H1 (cell line): ENCODE results near the gene SURF2. TPM values are rescaled to one million over a fixed set of nuclear protein-coding genes. Genes with fewer than 3 reads are reported as not detected.

ENCODE experiments used
- CTCF ChIA-PET: fragments of 300-600 bp; sonication (Branson Sonifier 250); formaldehyde crosslinking; loops from one replicate; lab custom pipeline; 2021; ENCODE audit not compliant: partially characterized antibody; lab: Charles Lee
- POLR2A ChIA-PET: fragments of 300-600 bp; sonication (Branson Sonifier 250); formaldehyde crosslinking; loops from one replicate; lab custom pipeline; 2021; ENCODE audit warnings: inconsistent platforms; ENCODE audit not compliant: partially characterized antibody; lab: Charles Lee
- DNase-seq, 2 experiments: peaks; one replicate each; pipeline versions ENCODE4 v3.0.0 to v3.0.0-alpha.2; 2010 to 2022; ENCODE audit warnings: low spot score in 2 of 2, low read depth in 1 of 2, mixed read lengths in 1 of 2
- FAIRE-seq: peaks from 2 replicates; lab custom pipeline; 2011; peaks lifted over from hg19 to GRCh38; lab: Jason Lieb, UNC
- H2AFZ ChIP-seq: 2 replicates; pipeline ENCODE4 v1.8.1; 2012; ENCODE audit warnings: low read length, inconsistent platforms
- H2AK5ac ChIP-seq: 2 replicates; pipeline ENCODE4 v1.6.1; 2013; ENCODE audit warnings: low read depth, low read length
- H2BK120ac ChIP-seq: replicated peaks from 2 replicates; pipeline ENCODE3; 2013; ENCODE audit warnings: low read depth, low read length, inconsistent platforms
- H2BK12ac ChIP-seq: 2 replicates; pipeline ENCODE4 v1.6.1; 2013; ENCODE audit warnings: low read depth, low read length
- H2BK15ac ChIP-seq: 2 replicates; pipeline ENCODE4 v1.6.1; 2013; ENCODE audit warnings: low read length
- H2BK20ac ChIP-seq: 2 replicates; pipeline ENCODE4 v1.6.1; 2013; ENCODE audit warnings: low read length
- H2BK5ac ChIP-seq: 2 replicates; pipeline ENCODE4 v1.6.1; 2013; ENCODE audit warnings: low read depth, low read length
- H3K14ac ChIP-seq: 2 replicates; pipeline ENCODE4 v1.6.1; 2013; ENCODE audit warnings: inconsistent platforms; ENCODE audit not compliant: insufficient read length
- H3K18ac ChIP-seq: 2 replicates; pipeline ENCODE4 v1.6.1; 2013; ENCODE audit warnings: low read length; ENCODE audit errors: extremely low read depth
- H3K23ac ChIP-seq: 2 replicates; pipeline ENCODE4 v1.6.1; 2013; ENCODE audit warnings: inconsistent platforms; ENCODE audit not compliant: insufficient read length
- H3K23me2 ChIP-seq: 2 replicates; pipeline ENCODE4 v1.6.1; 2013; ENCODE audit warnings: low read depth, low read length
- H3K27ac ChIP-seq: 2 replicates; pipeline ENCODE4 v1.6.1; 2011; ENCODE audit warnings: low read depth, low read length, inconsistent platforms
- H3K27me3 ChIP-seq, 4 experiments: replicated peaks in 1 of 4; 1 replicate in 1 of 4; 2 replicates in 3 of 4; pipeline versions ENCODE4 v1.6.1 to v1.8.1; 2011 to 2013; ENCODE audit warnings: low read length in 3 of 4, mild to moderate bottlenecking in 3 of 4, inconsistent platforms in 2 of 4, mixed read lengths in 2 of 4, moderate library complexity in 1 of 4; ENCODE audit not compliant: control insufficient read depth in 3 of 4, insufficient read depth in 3 of 4; ENCODE audit errors: extremely low read depth in 1 of 4
- H3K36me3 ChIP-seq, 4 experiments: 2 replicates each; pipeline versions ENCODE4 v1.6.1 to v1.8.1; 2011 to 2013; ENCODE audit warnings: mild to moderate bottlenecking in 4 of 4, low read length in 3 of 4, moderate library complexity in 2 of 4, control low read depth in 1 of 4, inconsistent platforms in 1 of 4; ENCODE audit not compliant: insufficient read depth in 4 of 4, control insufficient read depth in 2 of 4
- H3K4ac ChIP-seq: replicated peaks from 2 replicates; pipeline ENCODE3; 2013; ENCODE audit warnings: low read length, low read depth, mixed read lengths, inconsistent platforms; ENCODE audit not compliant: insufficient read length
- H3K4me1 ChIP-seq, 4 experiments: replicated peaks in 1 of 4; 1 replicate in 1 of 4; 2 replicates in 3 of 4; pipeline versions ENCODE4 v1.6.1 to v1.8.1; 2011 to 2013; ENCODE audit warnings: low read length in 3 of 4, inconsistent platforms in 2 of 4, mixed read lengths in 1 of 4; ENCODE audit not compliant: insufficient read depth in 4 of 4, control insufficient read depth in 3 of 4
- H3K4me2 ChIP-seq, 2 experiments: 2 replicates each; pipeline versions ENCODE4 v1.6.1 to v1.8.1; 2011 to 2013; ENCODE audit warnings: low read depth in 2 of 2, low read length in 2 of 2, control low read depth in 1 of 2, inconsistent platforms in 1 of 2, mild to moderate bottlenecking in 1 of 2; ENCODE audit not compliant: insufficient read depth in 1 of 2
- H3K4me3 ChIP-seq, 4 experiments: fragments of 200-600, 300-600 bp in 1 of 4; sonication (generic), shearing (Covaris generic), sonication (Bioruptor Twin) in 1 of 4; 2 replicates each; pipeline versions ENCODE4 v1.5.1 to v1.8.1; 2011 to 2016; ENCODE audit warnings: low read length in 4 of 4, low read depth in 3 of 4, control low read depth in 2 of 4, inconsistent platforms in 2 of 4, mild to moderate bottlenecking in 2 of 4, mixed read lengths in 1 of 4, moderate library complexity in 1 of 4; ENCODE audit not compliant: insufficient read depth in 2 of 4; ENCODE audit errors: extremely low read depth in 1 of 4
- H3K56ac ChIP-seq: replicated peaks from 2 replicates; pipeline ENCODE3; 2013; ENCODE audit warnings: low read depth, mild to moderate bottlenecking, mixed read lengths, low read length, inconsistent platforms; ENCODE audit not compliant: insufficient read length
- H3K79me1 ChIP-seq: 2 replicates; pipeline ENCODE4 v1.6.1; 2013; ENCODE audit warnings: low read depth, low read length, control low read depth
- H3K79me2 ChIP-seq, 2 experiments: 2 replicates each; pipeline versions ENCODE4 v1.6.1 to v1.8.1; 2012 to 2013; ENCODE audit warnings: low read length in 2 of 2, mild to moderate bottlenecking in 2 of 2, inconsistent platforms in 1 of 2; ENCODE audit not compliant: insufficient read depth in 2 of 2, control insufficient read depth in 1 of 2
- H3K9ac ChIP-seq, 4 experiments: replicated peaks in 1 of 4; 1 replicate in 1 of 4; 2 replicates in 3 of 4; pipeline versions ENCODE4 v1.6.1 to v1.8.1; 2011 to 2013; ENCODE audit warnings: low read depth in 3 of 4, low read length in 3 of 4, control low read depth in 2 of 4, mild to moderate bottlenecking in 2 of 4, moderate library complexity in 2 of 4, inconsistent platforms in 1 of 4; ENCODE audit errors: extremely low read depth in 1 of 4
- H3K9me3 ChIP-seq, 2 experiments: 2 replicates each; pipeline versions ENCODE4 v1.6.1 to v1.8.1; 2012 to 2013; ENCODE audit warnings: mild to moderate bottlenecking in 2 of 2, moderate library complexity in 2 of 2, control low read depth in 1 of 2, inconsistent platforms in 1 of 2, low read depth in 1 of 2, low read length in 1 of 2, mixed read lengths in 1 of 2; ENCODE audit not compliant: insufficient read depth in 2 of 2
- H4K20me1 ChIP-seq, 2 experiments: replicated peaks in 1 of 2; 2 replicates each; pipeline versions ENCODE3 to v1.8.1; 2011 to 2013; ENCODE audit warnings: inconsistent platforms in 2 of 2, low read length in 2 of 2, mild to moderate bottlenecking in 1 of 2; ENCODE audit not compliant: insufficient read depth in 2 of 2, control insufficient read depth in 1 of 2
- H4K5ac ChIP-seq: 2 replicates; pipeline ENCODE4 v1.6.1; 2013; ENCODE audit warnings: low read length, low read depth, mixed read lengths, inconsistent platforms; ENCODE audit not compliant: insufficient read length
- H4K8ac ChIP-seq: 2 replicates; pipeline ENCODE4 v1.8.0; 2013; ENCODE audit warnings: mild to moderate bottlenecking, moderate library complexity, low read length, inconsistent platforms; ENCODE audit not compliant: insufficient read depth; ENCODE audit errors: extremely low read depth
- H4K91ac ChIP-seq: replicated peaks from 2 replicates; pipeline ENCODE3; 2013; ENCODE audit warnings: low read length, mixed read lengths, inconsistent platforms; ENCODE audit not compliant: insufficient read length
- CBX8 ChIP-seq: fragments of 300-800, 300-1000 bp; sonication (generic); IDR thresholded peaks from 2 replicates; pipeline ENCODE4 v1.7.1; 2016; ENCODE audit warnings: low read depth, low read length, borderline replicate concordance
- CTCF ChIP-seq, 3 experiments: IDR thresholded peaks; 1 replicate in 2 of 3; 2 replicates in 1 of 3; pipeline versions ENCODE4 v1.5.1 to v1.6.1; 2011; ENCODE audit warnings: low read length in 3 of 3, mild to moderate bottlenecking in 3 of 3, inconsistent platforms in 2 of 3, low read depth in 1 of 3, moderate library complexity in 1 of 3; ENCODE audit not compliant: insufficient read depth in 1 of 3; ENCODE audit errors: control extremely low read depth in 1 of 3
- GABPA ChIP-seq: IDR thresholded peaks from 2 replicates; pipeline ENCODE4 v1.6.1; 2011; ENCODE audit warnings: mild to moderate bottlenecking, low read length, moderate library complexity, borderline replicate concordance; ENCODE audit not compliant: insufficient read depth
- MAX ChIP-seq: IDR thresholded peaks from 2 replicates; pipeline ENCODE4 v1.6.1; 2012; ENCODE audit warnings: inconsistent platforms
- RAD21 ChIP-seq, 2 experiments: IDR thresholded peaks in 1 of 2; conservative IDR thresholded peaks in 1 of 2; 2 replicates each; pipeline ENCODE4 v1.6.1; 2011; ENCODE audit warnings: low read depth in 2 of 2, low read length in 2 of 2, improper control_type of control experiment in 1 of 2, inconsistent platforms in 1 of 2, mild to moderate bottlenecking in 1 of 2, moderate library complexity in 1 of 2
- SIRT6 ChIP-seq: IDR thresholded peaks from one replicate; pipeline ENCODE4 v1.7.1; 2012; ENCODE audit warnings: low read length, inconsistent platforms
- WGBS, 2 experiments: shearing (Covaris generic) in 1 of 2; methylation state at CpG; one replicate each; pipeline versions ENCODE4 v1.1.6 to v1.1.7; 2013 to 2015; ENCODE audit warnings: low lambda C conversion rate in 2 of 2, mixed read lengths in 2 of 2, inconsistent platforms in 1 of 2, low coverage in 1 of 2, missing lambda C conversion rate in 1 of 2; ENCODE audit not compliant: insufficient replicate concordance in 2 of 2, insufficient coverage in 1 of 2, insufficient read length in 1 of 2; ENCODE audit errors: extremely low coverage in 1 of 2, missing lambda C conversion rate in 1 of 2; 5-methylcytosine and 5-hydroxymethylcytosine counted together
- polyA plus RNA-seq, 7 experiments: library from polyadenylated mRNA; depleted of rRNA in 3 of 7; stranded (reverse) in 5 of 7; unstranded in 2 of 7; fragments of >200 nt in 5 of 7; fragments of 200-250 nt in 2 of 7; gene quantifications; 1 replicate in 5 of 7; 2 replicates in 1 of 7; 4 replicates in 1 of 7; pipeline versions ENCODE4 v1.2.1 to v1.2.3, GENCODE V29; 2011 to 2013; ENCODE audit warnings: missing spikeins in 2 of 7, mixed read lengths in 2 of 7
- total RNA-seq: library from RNA; stranded (reverse); fragmentation: NEBNext Ultra II Directional; extraction: Animal tissue kit (Norgen Biotek cat#: 25700); gene quantifications from 2 replicates; pipeline ENCODE4 v1.2.1, GENCODE V29; 2021
- TF ChIP-seq, protein P1 (sequence below): IDR thresholded peaks from 2 replicates; pipeline ENCODE4 v1.6.1; 2012; ENCODE audit warnings: inconsistent platforms

SURF2 gene
- total and polyA plus RNA-seq, 2 of the 8 experiments (the other 6 are each of a cell fraction or from before 2014, with no cell fraction given) = 36.6 to 37.7 TPM

DNA sequence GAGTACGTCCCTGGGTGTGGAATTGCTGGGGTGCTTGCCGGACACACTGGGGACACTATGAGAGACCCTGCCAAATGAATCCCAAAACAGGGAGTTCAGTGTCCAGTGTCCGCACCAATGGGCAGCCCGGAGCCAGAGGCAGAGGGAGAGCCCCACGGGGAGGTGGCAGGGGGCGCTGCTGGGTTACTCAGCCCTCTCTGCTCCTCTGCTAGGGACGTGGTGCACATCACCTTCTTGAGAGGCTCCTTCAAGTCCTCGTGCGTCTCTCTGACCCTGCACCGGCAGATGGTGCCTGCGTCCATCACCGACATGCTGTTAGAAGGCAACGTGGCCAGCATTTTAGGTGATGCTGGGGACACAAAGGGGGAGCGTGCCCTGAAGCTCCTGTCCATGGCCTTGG is 40.6 kb downstream of the SURF2 start:
- Histone ChIP-seq H4K91ac (no peak overlapping the region), H3K36me3 (no peaks in the 10 kb centered on the region), H3K23me2 (peaks cover 12% of the 10 kb centered on the region; the same call in 1 of the 2 replicates), H2BK20ac (no peak overlapping the region), H2AFZ (no peak overlapping the region), H3K4me1 (no peaks in the 10 kb centered on the region), H2BK5ac (no peak overlapping the region), H3K4me3 (no peak overlapping the region), H3K56ac (no peak overlapping the region), H3K9ac (no peak overlapping the region), H4K8ac (no peak overlapping the region), H3K4me2 (no peak overlapping the region; a peak in 1 of 4 replicates), H3K9me3 (no peaks in the 10 kb centered on the region), H2BK15ac (no peak overlapping the region), H2BK12ac (0 out of 2 replicates have a peak overlapping the region, but pooled peaks have one; percentile 1), H3K4ac (no peak overlapping the region), H3K18ac (no peak overlapping the region), H2AK5ac (no peak overlapping the region), H3K27me3 (no peaks in the 10 kb centered on the region; a peak in 3 of 7 replicates), H3K14ac (no peak overlapping the region), H3K79me2 (no peaks in the 10 kb centered on the region), H4K5ac (no peak overlapping the region), H4K20me1 (peaks cover 0 to 7% of the 10 kb centered on the region in 2 experiments), H3K23ac (no peak overlapping the region), H3K27ac (no peak overlapping the region), H3K79me1 (no peaks in the 10 kb centered on the region), H2BK120ac (no peak overlapping the region)
- FAIRE-seq (no peak), DNase-seq (peak in 1 of 2 experiments; percentile 81)
- 55% methylated on average over 14 of the region's 14 CpGs; no CpG with 5 or more reads in 1 of the 2 experiments for WGBS, 2 experiments
- CTCF ChIA-PET = interaction anchor here (0.7 to 5.7 kb wide), 17 partner anchors 8 to 178 kb away, joined by 3 to 52 read pairs (median 7); partner anchors contain the start of genes ADAMTS13 and STKLD1
- TF ChIP-seq, protein P1, sequence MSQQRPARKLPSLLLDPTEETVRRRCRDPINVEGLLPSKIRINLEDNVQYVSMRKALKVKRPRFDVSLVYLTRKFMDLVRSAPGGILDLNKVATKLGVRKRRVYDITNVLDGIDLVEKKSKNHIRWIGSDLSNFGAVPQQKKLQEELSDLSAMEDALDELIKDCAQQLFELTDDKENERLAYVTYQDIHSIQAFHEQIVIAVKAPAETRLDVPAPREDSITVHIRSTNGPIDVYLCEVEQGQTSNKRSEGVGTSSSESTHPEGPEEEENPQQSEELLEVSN = 0 out of 2 replicates have a peak, but pooled peaks have one; percentile 23
- no peak for TF ChIP-seq CBX8
- peak in 2 of 3 experiments; percentile 76 to 87; a peak in 3 of 4 replicates for TF ChIP-seq CTCF (IDR thresholded peaks at IDR 0.05; ENCODE audit: control extremely low read depth in 1 of 3, insufficient read depth in 1 of 3, low read depth in 1 of 3, low read length in 3 of 3)
- no peak for TF ChIP-seq SIRT6
- peak; percentile 34; the same call in 1 of the 2 replicates for TF ChIP-seq GABPA
- peak; percentile 53 to 58 for TF ChIP-seq RAD21 (IDR thresholded peaks at IDR 0.05 in 1 of 2, conservative IDR thresholded peaks at IDR 0.05 in 1 of 2; ENCODE audit: low read depth in 2 of 2, low read length in 2 of 2)
- peak; percentile 47; the same call in 1 of the 2 replicates for TF ChIP-seq MAX
- POLR2A ChIA-PET = interaction anchor here (1.0 to 2.5 kb wide), 7 partner anchors 8 to 205 kb away, joined by 3 to 13 read pairs (median 5); partner anchors contain the start of genes MED22, REXO4, RPL7A and SURF1
